HEK293 (cell line): ENCODE measurements around the gene CTDNEP1.
A peak's percentile ranks its signal among the peaks of the same experiment; 100 is the strongest.

Experiments used
- HOXD13 ChIP-seq: sonication (generic); formaldehyde crosslinking; IDR thresholded peaks from 2 replicates; pipeline ENCODE4 v1.8.0; 2022; ENCODE audit warnings: missing genetic modification reagents, borderline replicate concordance
- IKZF3 ChIP-seq: fragments of 450-650 bp; IDR thresholded peaks from 2 replicates; pipeline ENCODE4 v1.5.0; 2018; ENCODE audit warnings: missing biosample characterization, mild to moderate bottlenecking, missing genetic modification characterization, moderate library complexity
- OSR2 ChIP-seq: fragments of 450-650 bp; formaldehyde crosslinking; IDR thresholded peaks from 2 replicates; pipeline ENCODE4 v1.5.1; 2016; ENCODE audit warnings: missing biosample characterization, missing genetic modification characterization
- REST ChIP-seq: fragments of 450-650 bp; formaldehyde crosslinking; IDR thresholded peaks from 2 replicates; pipeline ENCODE4 v1.5.1; 2016; ENCODE audit warnings: missing biosample characterization, missing genetic modification characterization
- SALL2 ChIP-seq: fragments of 450-650 bp; formaldehyde crosslinking; IDR thresholded peaks from 2 replicates; pipeline ENCODE4 v1.5.0; 2017; ENCODE audit warnings: missing biosample characterization, mild to moderate bottlenecking, missing genetic modification characterization, borderline replicate concordance
- SCRT1 ChIP-seq: fragments of 450-650 bp; formaldehyde crosslinking; IDR thresholded peaks from 2 replicates; pipeline ENCODE4 v1.5.1; 2016; ENCODE audit warnings: missing biosample characterization, missing genetic modification characterization, borderline replicate concordance
- SP3 ChIP-seq: fragments of 450-650 bp; formaldehyde crosslinking; IDR thresholded peaks from 2 replicates; pipeline ENCODE4 v1.5.1; 2016; ENCODE audit warnings: missing biosample characterization, missing genetic modification characterization
- TCF7L2 ChIP-seq: IDR thresholded peaks from 2 replicates; pipeline ENCODE4 v1.6.1; 2011; ENCODE audit warnings: low read depth, mild to moderate bottlenecking, inconsistent platforms, low read length, moderate library complexity, borderline replicate concordance
- ZBTB10 ChIP-seq: fragments of 450-650 bp; formaldehyde crosslinking; IDR thresholded peaks from 2 replicates; pipeline ENCODE4 v1.5.1; 2016; ENCODE audit warnings: missing biosample characterization, missing genetic modification characterization
- ZBTB44 ChIP-seq: fragments of 450-650 bp; IDR thresholded peaks from 2 replicates; pipeline ENCODE4 v1.5.1; 2018; ENCODE audit warnings: missing biosample characterization, mild to moderate bottlenecking, missing genetic modification characterization
- ZFP37 ChIP-seq: fragments of 450-650 bp; formaldehyde crosslinking; IDR thresholded peaks from 2 replicates; pipeline ENCODE4 v1.5.1; 2016; ENCODE audit warnings: missing biosample characterization, missing genetic modification characterization
- ZNF10 ChIP-seq: fragments of 450-650 bp; formaldehyde crosslinking; IDR thresholded peaks from 2 replicates; pipeline ENCODE4 v1.5.1; 2017; ENCODE audit warnings: missing biosample characterization, missing genetic modification characterization
- ZNF16 ChIP-seq: fragments of 450-650 bp; formaldehyde crosslinking; IDR thresholded peaks from 2 replicates; pipeline ENCODE4 v1.5.1; 2016; ENCODE audit warnings: low read depth, missing biosample characterization, missing genetic modification characterization
- ZNF18 ChIP-seq: fragments of 450-650 bp; formaldehyde crosslinking; IDR thresholded peaks from 2 replicates; pipeline ENCODE4 v1.5.1; 2016; ENCODE audit warnings: missing biosample characterization, missing genetic modification characterization
- ZNF211 ChIP-seq: fragments of 450-650 bp; formaldehyde crosslinking; IDR thresholded peaks from 2 replicates; pipeline ENCODE4 v1.5.1; 2016; ENCODE audit warnings: low read depth, missing biosample characterization, missing genetic modification characterization
- ZNF223 ChIP-seq: fragments of 450-650 bp; formaldehyde crosslinking; IDR thresholded peaks from 2 replicates; pipeline ENCODE4 v1.5.1; 2016; ENCODE audit warnings: missing biosample characterization, missing genetic modification characterization
- ZNF239 ChIP-seq: fragments of 450-650 bp; formaldehyde crosslinking; IDR thresholded peaks from 2 replicates; pipeline ENCODE4 v1.5.1; 2016; ENCODE audit warnings: missing biosample characterization, missing genetic modification characterization
- ZNF266 ChIP-seq: fragments of 450-650 bp; formaldehyde crosslinking; IDR thresholded peaks from 2 replicates; pipeline ENCODE4 v1.5.1; 2016; ENCODE audit warnings: missing biosample characterization, missing genetic modification characterization, low read depth
- ZNF274 ChIP-seq, 2 experiments: fragments of 200-500 bp in 1 of 2; fragments of 450-650 bp in 1 of 2; sonication (Bioruptor generic) in 1 of 2; formaldehyde crosslinking in 1 of 2; IDR thresholded peaks; 2 replicates each; pipeline versions ENCODE4 v1.5.1 to v1.6.1; 2014 to 2016; ENCODE audit warnings: borderline replicate concordance in 1 of 2, inconsistent platforms in 1 of 2, low read length in 1 of 2, missing biosample characterization in 1 of 2, missing genetic modification characterization in 1 of 2
- ZNF341 ChIP-seq: fragments of 450-650 bp; formaldehyde crosslinking; IDR thresholded peaks from 2 replicates; pipeline ENCODE4; 2016; ENCODE audit warnings: low read depth, missing biosample characterization, missing genetic modification characterization
- ZNF449 ChIP-seq: fragments of 450-650 bp; formaldehyde crosslinking; IDR thresholded peaks from 2 replicates; pipeline ENCODE4 v1.5.1; 2017; ENCODE audit warnings: missing biosample characterization, mild to moderate bottlenecking, missing genetic modification characterization, moderate library complexity
- ZNF621 ChIP-seq: fragments of 450-650 bp; formaldehyde crosslinking; IDR thresholded peaks from 2 replicates; pipeline ENCODE4 v1.5.1; 2017; ENCODE audit warnings: missing biosample characterization, missing genetic modification characterization
- ZNF645 ChIP-seq: fragments of 450-650 bp; formaldehyde crosslinking; IDR thresholded peaks from 2 replicates; pipeline ENCODE4; 2016; ENCODE audit warnings: missing biosample characterization, missing genetic modification characterization
- ZNF791 ChIP-seq: fragments of 450-650 bp; formaldehyde crosslinking; IDR thresholded peaks from 2 replicates; pipeline ENCODE4 v1.5.1; 2016; ENCODE audit warnings: missing biosample characterization, missing genetic modification characterization
- ZSCAN16 ChIP-seq: fragments of 450-650 bp; formaldehyde crosslinking; IDR thresholded peaks from 2 replicates; pipeline ENCODE4 v1.5.1; 2016; ENCODE audit warnings: missing biosample characterization, missing genetic modification characterization

The CTDNEP1 gene

GRCh38 chr17:7234083-7234951 lies 17.2 kb downstream of the CTDNEP1 start, which contains the start of gene DVL2 (continued):
- TF ChIP-seq ZBTB10 (tag by site-specific recombination): peak; percentile 67; the same call in 1 of the 2 replicates
- no peak for TF ChIP-seq ZNF211
- 0 out of 2 replicates have a peak, but pooled peaks have one; percentile 27 for TF ChIP-seq ZBTB44 (tag by site-specific recombination)
- peak; percentile 21; the same call in 1 of the 2 replicates for TF ChIP-seq ZNF341
- no peak for TF ChIP-seq SCRT1 (tag by site-specific recombination)
- TF ChIP-seq SALL2 (tag by site-specific recombination): no peak
- 0 out of 2 replicates have a peak, but pooled peaks have one; percentile 58 for TF ChIP-seq ZSCAN16
- 0 out of 2 replicates have a peak, but pooled peaks have one; percentile 62 for TF ChIP-seq ZNF223
- 0 out of 2 replicates have a peak, but pooled peaks have one; percentile 14 for TF ChIP-seq ZNF449 (tag by site-specific recombination)
- no peak for TF ChIP-seq TCF7L2
- TF ChIP-seq REST: peak; percentile 25; the same call in 1 of the 2 replicates
- TF ChIP-seq ZNF239 (tag by site-specific recombination): 0 out of 2 replicates have a peak, but pooled peaks have one; percentile 61
- no peak for TF ChIP-seq ZNF621 (tag by site-specific recombination)
- peak; percentile 36; the same call in 1 of the 2 replicates for TF ChIP-seq OSR2 (tag by site-specific recombination)
- no peak; the same call in 1 of the 2 replicates for TF ChIP-seq IKZF3 (tag by site-specific recombination)
- TF ChIP-seq ZNF266 (tag by site-specific recombination): no peak
- peak; percentile 72; the same call in 1 of the 2 replicates for TF ChIP-seq ZFP37 (tag by site-specific recombination)
- TF ChIP-seq SP3 (tag by site-specific recombination): peak; percentile 97
- TF ChIP-seq ZNF16 (tag by site-specific recombination): no peak
- no peak for TF ChIP-seq HOXD13 (CRISPR knock-in tag)
- peak; percentile 38; the same call in 1 of the 2 replicates for TF ChIP-seq ZNF10 (tag by site-specific recombination)
- TF ChIP-seq ZNF274 (IDR thresholded peaks at IDR 0.05; ENCODE audit: low read length): no peak
- no peak for TF ChIP-seq ZNF274 (tag by site-specific recombination; IDR thresholded peaks at IDR 0.05; ENCODE audit: borderline replicate concordance)
- TF ChIP-seq ZNF791: peak; percentile 89
- TF ChIP-seq ZNF645 (tag by site-specific recombination): peak; percentile 92
- TF ChIP-seq ZNF18 (tag by site-specific recombination): no peak
